HepG2 (cell line): ENCODE data around the gene CFAP45. TPM values are rescaled to one million over a fixed set of nuclear protein-coding genes. Genes with fewer than 3 reads are reported as not detected.

Experiments
- ATAC-seq: fragments of 200-7000 bp; cut with Tn5 transposase; 3 replicates; pipeline ENCODE4 v1.9.1; 2020; ENCODE audit warnings: mild to moderate bottlenecking, moderate library complexity
- BruUV-seq: library from RNA; stranded (reverse); fragments of 400-500 nt; replicated peaks from 2 replicates; lab custom pipeline; 2021; lab: Mats Ljungman, UMichigan
- CTCF ChIA-PET: fragments of 300-600 bp; formaldehyde crosslinking; extraction: SDS; loops from one replicate; lab custom pipeline; 2021; ENCODE audit warnings: low total read pairs, inconsistent platforms, low intra/inter-chr PET ratio; lab: Yijun Ruan, JAX
- POLR2A ChIA-PET: fragments of 350-600 bp; sonication (Branson Sonifier 250); formaldehyde crosslinking; loops from one replicate; lab custom pipeline; 2020; ENCODE audit warnings: antibody characterized with exemption, inconsistent platforms; lab: Yijun Ruan, JAX
- DNase-seq: peaks from one replicate; pipeline ENCODE4 v3.0.0-alpha.2; 2015; ENCODE audit warnings: low spot score
- FAIRE-seq: peaks from 3 replicates; lab custom pipeline; 2011; peaks lifted over from hg19 to GRCh38; lab: Jason Lieb, UNC
- H2AFZ ChIP-seq: one replicate; pipeline ENCODE4 v1.6.1; 2011; ENCODE audit warnings: low read length, inconsistent platforms
- H3K27ac ChIP-seq: fragments of 300-600 bp; 3 replicates; pipeline ENCODE4 v1.8.0; 2011; ENCODE audit warnings: mixed run types, mild to moderate bottlenecking, mixed read lengths, low read length, inconsistent platforms; ENCODE audit not compliant: insufficient read depth; ENCODE audit errors: extremely low read length
- H3K27me3 ChIP-seq, 2 experiments: fragments of 200-600 bp in 1 of 2; 2 replicates in 1 of 2; 3 replicates in 1 of 2; pipeline versions ENCODE4 v1.6.0 to v1.8.0; 2011; ENCODE audit warnings: low read length in 2 of 2, mild to moderate bottlenecking in 2 of 2, moderate library complexity in 2 of 2, inconsistent platforms in 1 of 2; ENCODE audit not compliant: insufficient read depth in 2 of 2, control insufficient read depth in 1 of 2
- H3K36me3 ChIP-seq, 2 experiments: fragments of 200-600 bp in 1 of 2; replicated peaks in 1 of 2; 2 replicates in 1 of 2; 3 replicates in 1 of 2; pipeline versions ENCODE4 v1.5.1 to v1.8.0; 2011; ENCODE audit warnings: low read length in 2 of 2, inconsistent platforms in 1 of 2; ENCODE audit not compliant: insufficient read depth in 2 of 2, control insufficient read depth in 1 of 2
- H3K4me1 ChIP-seq: 2 replicates; pipeline ENCODE4 v1.5.1; 2012; ENCODE audit warnings: low read length, inconsistent platforms; ENCODE audit not compliant: insufficient read depth
- H3K4me2 ChIP-seq: 2 replicates; pipeline ENCODE4 v1.6.0; 2011; ENCODE audit warnings: low read depth, low read length, inconsistent platforms
- H3K4me3 ChIP-seq, 3 experiments: fragments of 200-600 bp in 1 of 3; sonication (generic), shearing (Covaris generic) in 1 of 3; replicated peaks in 1 of 3; 2 replicates each; pipeline ENCODE4 v1.5.1; 2011 to 2016; ENCODE audit warnings: low read length in 3 of 3, inconsistent platforms in 2 of 3, low read depth in 2 of 3, mild to moderate bottlenecking in 2 of 3, control low read depth in 1 of 3, mixed read lengths in 1 of 3; ENCODE audit not compliant: insufficient read depth in 1 of 3
- H3K79me2 ChIP-seq: one replicate; pipeline ENCODE4 v1.6.1; 2011; ENCODE audit warnings: low read length, inconsistent platforms; ENCODE audit not compliant: insufficient read depth
- H3K9ac ChIP-seq: 2 replicates; pipeline ENCODE4 v1.6.0; 2011; ENCODE audit warnings: mild to moderate bottlenecking, low read depth, low read length, inconsistent platforms; ENCODE audit not compliant: insufficient read depth
- H3K9me3 ChIP-seq: 2 replicates; pipeline ENCODE4 v1.5.1; 2012; ENCODE audit warnings: mild to moderate bottlenecking, low read length
- H4K20me1 ChIP-seq: 2 replicates; pipeline ENCODE4 v1.6.0; 2011; ENCODE audit warnings: inconsistent platforms, mild to moderate bottlenecking, low read length, moderate library complexity; ENCODE audit not compliant: insufficient read depth
- CSRNP2 ChIP-seq: sonication (generic); formaldehyde crosslinking; conservative IDR thresholded peaks from 2 replicates; pipeline ENCODE4 v1.8.0; 2022; ENCODE audit warnings: low read depth, missing genetic modification reagents
- ERF ChIP-seq: IDR thresholded peaks from 2 replicates; pipeline ENCODE4 v1.6.1; 2018; ENCODE audit warnings: missing biosample characterization, missing genetic modification reagents
- FOSL1 ChIP-seq: sonication (generic); formaldehyde crosslinking; IDR thresholded peaks from 2 replicates; pipeline ENCODE4 v1.9.0; 2021; ENCODE audit warnings: missing genetic modification reagents, borderline replicate concordance
- FOXO4 ChIP-seq: sonication (generic); formaldehyde crosslinking; conservative IDR thresholded peaks from 2 replicates; pipeline ENCODE4 v1.8.1; 2023; ENCODE audit warnings: missing genetic modification reagents
- KLF15 ChIP-seq: sonication (generic); formaldehyde crosslinking; IDR thresholded peaks from 2 replicates; pipeline ENCODE4 v1.8.1; 2023; ENCODE audit warnings: borderline replicate concordance, mild to moderate bottlenecking, inconsistent platforms, missing genetic modification reagents, mixed read lengths
- MYPOP ChIP-seq: sonication (generic); formaldehyde crosslinking; IDR thresholded peaks from 2 replicates; pipeline ENCODE4 v1.8.1; 2023; ENCODE audit warnings: mild to moderate bottlenecking, moderate library complexity, missing genetic modification reagents
- NFE2L1 ChIP-seq: sonication (generic); formaldehyde crosslinking; IDR thresholded peaks from 2 replicates; pipeline ENCODE4 v1.4.0; 2020; ENCODE audit warnings: missing genetic modification reagents, mild to moderate bottlenecking, borderline replicate concordance
- PAX8 ChIP-seq: sonication (generic); formaldehyde crosslinking; IDR thresholded peaks from 2 replicates; pipeline ENCODE4 v1.8.0; 2022; ENCODE audit warnings: mild to moderate bottlenecking, missing genetic modification reagents, borderline replicate concordance
- PHF21A ChIP-seq: sonication (generic); formaldehyde crosslinking; IDR thresholded peaks from 2 replicates; pipeline ENCODE4 v1.5.0; 2020; ENCODE audit warnings: mild to moderate bottlenecking, missing genetic modification reagents
- PITX1 ChIP-seq: sonication (generic); formaldehyde crosslinking; IDR thresholded peaks from 2 replicates; pipeline ENCODE4 v1.5.1; 2020; ENCODE audit warnings: mild to moderate bottlenecking, missing genetic modification reagents
- PRDM4 ChIP-seq: sonication (generic); formaldehyde crosslinking; IDR thresholded peaks from 2 replicates; pipeline ENCODE4 v1.9.0; 2021; ENCODE audit warnings: missing genetic modification reagents, borderline replicate concordance
- ZFP82 ChIP-seq: sonication (generic); formaldehyde crosslinking; IDR thresholded peaks from 2 replicates; pipeline ENCODE4 v1.5.1; 2020; ENCODE audit warnings: mild to moderate bottlenecking, missing genetic modification reagents, borderline replicate concordance
- ZMAT3 ChIP-seq: sonication (generic); formaldehyde crosslinking; conservative IDR thresholded peaks from 2 replicates; pipeline ENCODE4 v1.7.0; 2021; ENCODE audit warnings: missing genetic modification reagents
- ZMAT5 ChIP-seq: sonication (generic); formaldehyde crosslinking; IDR thresholded peaks from 2 replicates; pipeline ENCODE4 v1.5.0; 2020; ENCODE audit warnings: mild to moderate bottlenecking, low read depth, missing genetic modification reagents, borderline replicate concordance
- ZNF841 ChIP-seq: sonication (generic); formaldehyde crosslinking; IDR thresholded peaks from 2 replicates; pipeline ENCODE4 v1.8.1; 2023; ENCODE audit warnings: missing genetic modification reagents, borderline replicate concordance
- WGBS: methylation state at CpG from one replicate; pipeline ENCODE4 v1.1.6; 2017; ENCODE audit warnings: low lambda C conversion rate; 5-methylcytosine and 5-hydroxymethylcytosine counted together
- in situ Hi-C: cut with HindIII; loops from 2 replicates; pipeline ENCODE4 v1.10.0; 2017; ENCODE audit warnings: low pct_unique_long_range_greater_than_20kb; ENCODE audit not compliant: extremely low pct_ligation_motif_present
- intact Hi-C: fragments of 100-400 bp; cut with micrococcal nuclease; formaldehyde crosslinking; loops from one replicate; pipeline ENCODE4 v1.10.0; 2022; ENCODE audit not compliant: unreplicated experiment
- polyA plus RNA-seq, 8 experiments: library from polyadenylated mRNA; depleted of rRNA in 3 of 8; stranded (reverse) in 7 of 8; unstranded in 1 of 8; fragments of >200 nt; fragmentation: Illumina TruSeq in 4 of 8; extraction: Trizol in 4 of 8; gene quantifications; 2 replicates each; pipeline versions ENCODE4 v1.2.1 to v1.2.3, GENCODE V29; 2011 to 2016; ENCODE audit warnings: low read depth in 4 of 8, missing spikeins in 1 of 8, mixed read lengths in 1 of 8; ENCODE audit not compliant: insufficient read depth in 1 of 8
- total RNA-seq, 5 experiments: library from RNA; depleted of rRNA; stranded (reverse); fragments of >200 nt; fragmentation: Illumina TruSeq; extraction: Trizol; gene quantifications; 2 replicates each; pipeline ENCODE4 v1.2.3, GENCODE V29; 2016; ENCODE audit warnings: low read depth in 1 of 5

The CFAP45 gene
- total and polyA plus RNA-seq, 2 of the 13 experiments (the other 11 are each of a cell fraction or from before 2014, with no cell fraction given), result not detected

GRCh38 chr1:159937054-159937750 is 37.2 kb upstream of the CFAP45 start:
- no peak for ATAC-seq
- Histone ChIP-seq H4K20me1 (no peaks in the 10 kb centered on the region), H2AFZ (no peak overlapping the region), H3K4me1 (peaks cover 13% of the 10 kb centered on the region), H3K9ac (no peak overlapping the region), H3K9me3 (no peaks in the 10 kb centered on the region), H3K4me3 (no peak overlapping the region), H3K36me3 (no peaks in the 10 kb centered on the region), H3K27me3 (peaks cover 13 to 59% of the 10 kb centered on the region in 2 experiments; a peak in 4 of 5 replicates), H3K79me2 (no peaks in the 10 kb centered on the region), H3K4me2 (no peak overlapping the region), H3K27ac (no peak overlapping the region)
- ChIA-PET POLR2A (no interaction called here), CTCF (interaction anchor here (1.2 to 2.4 kb wide), 3 partner anchors 45 to 141 kb away, joined by 3 to 57 read pairs (median 6); no protein-coding TSS in a partner anchor)
- intact Hi-C loops, result loop anchor here (5.0 kb wide), 2 partner anchors 140 kb away; no protein-coding TSS in a partner anchor
- no peak for FAIRE-seq
- BruUV-seq, result no TSS peak
- WGBS, result 17% methylated on average over 4 of the region's 4 CpGs
- in situ Hi-C loops, result loop anchor here (5.0 kb wide), 2 partner anchors 70 to 145 kb away; partner anchors contain the start of gene KCNJ9
- no peak for DNase-seq
- no peak for TF ChIP-seq MYPOP
- TF ChIP-seq ZMAT5 (CRISPR knock-in tag), result no peak
- no peak for TF ChIP-seq PHF21A
- no peak for TF ChIP-seq FOSL1
- TF ChIP-seq ERF (CRISPR knock-in tag), result no peak
- TF ChIP-seq KLF15, result no peak
- no peak for TF ChIP-seq PITX1 (CRISPR knock-in tag)
- no peak for TF ChIP-seq PAX8 (CRISPR knock-in tag)
- TF ChIP-seq NFE2L1 (CRISPR knock-in tag), result no peak
- TF ChIP-seq ZNF841 (CRISPR knock-in tag), result no peak
- no peak for TF ChIP-seq CSRNP2
- no peak for TF ChIP-seq FOXO4 (CRISPR knock-in tag)
- no peak for TF ChIP-seq ZMAT3 (CRISPR knock-in tag)
- TF ChIP-seq PRDM4, result no peak
- TF ChIP-seq ZFP82 (CRISPR knock-in tag), result no peak
